ENCODE measurements around the gene IQCM. TPM values are rescaled to one million over a fixed set of nuclear protein-coding genes. Genes with fewer than 3 reads are reported as not detected.

The IQCM gene
- polyA plus RNA-seq, 1 donor (not counting 4 experiments of a cell fraction or from before 2014, with no cell fraction given), result not detected

DNA sequence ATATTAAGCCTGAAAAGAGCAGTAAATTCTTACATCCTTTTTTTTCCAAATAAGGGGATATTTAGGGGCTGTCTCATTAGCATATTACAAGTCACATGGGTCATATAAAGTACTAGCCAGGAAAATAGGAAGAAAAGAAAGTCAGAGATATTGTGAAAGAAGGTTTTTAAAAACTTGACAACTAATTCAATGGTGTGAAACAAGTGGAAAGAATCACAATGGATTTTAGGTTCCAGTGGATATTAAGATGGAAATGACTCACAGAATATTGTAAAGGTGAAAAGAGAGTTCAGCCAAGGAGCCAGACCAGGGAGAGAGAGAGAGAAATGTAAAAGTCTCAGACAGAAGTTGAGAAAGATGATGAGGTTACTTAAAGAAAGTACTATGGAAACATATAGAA is 297.2 kb downstream of the IQCM start:
- Histone ChIP-seq H3K4me2 (ENCODE audit: control insufficient read depth, extremely low read depth, insufficient read depth, low read depth, low read length) (no peak overlapping the region), H3K36me3 (ENCODE audit: control insufficient read depth in 2 of 2, extremely low read depth in 1 of 2, insufficient read depth in 2 of 2, low read length in 2 of 2) (no peaks in the 10 kb centered on the region), H3K9ac (ENCODE audit: control insufficient read depth, extremely low read depth, insufficient read depth, low read length) (no peak overlapping the region), H2AFZ (ENCODE audit: control insufficient read depth, low read length) (no peak overlapping the region), H3K9me3 (ENCODE audit: control insufficient read depth, low read depth, low read length) (no peaks in the 10 kb centered on the region), H3K4me1 (ENCODE audit: control insufficient read depth, extremely low read depth, insufficient read depth, low read length) (no peaks in the 10 kb centered on the region), H3K9me1 (ENCODE audit: control insufficient read depth, extremely low read depth, insufficient read depth, low read length) (no peaks in the 10 kb centered on the region), H3K27me3 (ENCODE audit: control insufficient read depth, extremely low read depth, insufficient read depth, low read length) (no peaks in the 10 kb centered on the region), H3K27ac (ENCODE audit: control insufficient read depth, insufficient read depth, low read length) (no peak overlapping the region), H3K4me3 (ENCODE audit: control insufficient read depth in 2 of 3, extremely low read depth in 1 of 3, insufficient read depth in 2 of 3, low read depth in 1 of 3, low read length in 3 of 3) (no peak overlapping the region), H4K20me1 (ENCODE audit: control insufficient read depth, extremely low read depth, insufficient read depth, low read length) (no peaks in the 10 kb centered on the region), H3K79me2 (ENCODE audit: control insufficient read depth, insufficient read depth, low read length) (no peaks in the 10 kb centered on the region)
- dilution Hi-C loops (cut with MboI; ENCODE audit: extremely low pct_ligation_motif_present, low sequenced_read_pairs), result no loop called here
- DNase-seq (ENCODE audit: low read depth, low spot score) (no peak), FAIRE-seq (no peak)
- TF ChIP-seq, protein P1, sequence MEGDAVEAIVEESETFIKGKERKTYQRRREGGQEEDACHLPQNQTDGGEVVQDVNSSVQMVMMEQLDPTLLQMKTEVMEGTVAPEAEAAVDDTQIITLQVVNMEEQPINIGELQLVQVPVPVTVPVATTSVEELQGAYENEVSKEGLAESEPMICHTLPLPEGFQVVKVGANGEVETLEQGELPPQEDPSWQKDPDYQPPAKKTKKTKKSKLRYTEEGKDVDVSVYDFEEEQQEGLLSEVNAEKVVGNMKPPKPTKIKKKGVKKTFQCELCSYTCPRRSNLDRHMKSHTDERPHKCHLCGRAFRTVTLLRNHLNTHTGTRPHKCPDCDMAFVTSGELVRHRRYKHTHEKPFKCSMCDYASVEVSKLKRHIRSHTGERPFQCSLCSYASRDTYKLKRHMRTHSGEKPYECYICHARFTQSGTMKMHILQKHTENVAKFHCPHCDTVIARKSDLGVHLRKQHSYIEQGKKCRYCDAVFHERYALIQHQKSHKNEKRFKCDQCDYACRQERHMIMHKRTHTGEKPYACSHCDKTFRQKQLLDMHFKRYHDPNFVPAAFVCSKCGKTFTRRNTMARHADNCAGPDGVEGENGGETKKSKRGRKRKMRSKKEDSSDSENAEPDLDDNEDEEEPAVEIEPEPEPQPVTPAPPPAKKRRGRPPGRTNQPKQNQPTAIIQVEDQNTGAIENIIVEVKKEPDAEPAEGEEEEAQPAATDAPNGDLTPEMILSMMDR (optimal IDR thresholded peaks at IDR 0.05 in 1 of 3, IDR thresholded peaks at IDR 0.05 in 1 of 3, conservative IDR thresholded peaks at IDR 0.05 in 1 of 3; ENCODE audit: extremely low read depth in 1 of 3, insufficient read depth in 2 of 3, low read length in 3 of 3), result no peak

DNA sequence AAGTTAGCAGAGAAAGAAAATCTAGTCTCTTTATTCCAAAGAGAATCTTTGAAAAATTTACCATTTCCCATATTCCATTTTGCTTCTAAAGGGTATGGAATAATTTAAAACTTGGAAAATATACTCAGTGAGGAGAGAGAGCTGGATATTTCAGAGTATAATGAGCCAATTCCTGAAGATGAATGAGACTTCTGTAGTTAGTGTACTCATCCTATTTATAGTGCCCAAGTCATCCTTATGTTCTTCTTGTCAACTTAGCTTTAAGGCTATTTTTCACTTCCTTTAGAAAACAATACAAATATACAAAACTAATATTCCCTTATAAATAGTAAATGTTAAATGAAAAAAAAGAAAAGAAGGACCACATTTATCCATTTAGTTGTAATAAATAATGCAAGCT is 302.6 kb downstream of the IQCM start:
- no peaks in the 10 kb centered on the region for H3K36me3 ChIP-seq (ENCODE audit: control insufficient read depth in 2 of 2, extremely low read depth in 1 of 2, insufficient read depth in 2 of 2, low read length in 2 of 2)
- H3K79me2 ChIP-seq (ENCODE audit: control insufficient read depth, insufficient read depth, low read length), result no peaks in the 10 kb centered on the region
- H3K9ac ChIP-seq (ENCODE audit: control insufficient read depth, extremely low read depth, insufficient read depth, low read length), result no peak overlapping the region
- no peaks in the 10 kb centered on the region for H3K27me3 ChIP-seq (ENCODE audit: control insufficient read depth, extremely low read depth, insufficient read depth, low read length)
- no peak overlapping the region for H3K27ac ChIP-seq (ENCODE audit: control insufficient read depth, insufficient read depth, low read length)
- no peak for DNase-seq (ENCODE audit: low read depth, low spot score)
- H2AFZ ChIP-seq (ENCODE audit: control insufficient read depth, low read length), result no peak overlapping the region
- no peaks in the 10 kb centered on the region for H4K20me1 ChIP-seq (ENCODE audit: control insufficient read depth, extremely low read depth, insufficient read depth, low read length)
- H3K4me1 ChIP-seq (ENCODE audit: control insufficient read depth, extremely low read depth, insufficient read depth, low read length), result no peaks in the 10 kb centered on the region
- H3K9me1 ChIP-seq (ENCODE audit: control insufficient read depth, extremely low read depth, insufficient read depth, low read length), result no peaks in the 10 kb centered on the region
- no peak overlapping the region for H3K4me2 ChIP-seq (ENCODE audit: control insufficient read depth, extremely low read depth, insufficient read depth, low read depth, low read length)
- no peak overlapping the region for H3K4me3 ChIP-seq (ENCODE audit: control insufficient read depth in 2 of 3, extremely low read depth in 1 of 3, insufficient read depth in 2 of 3, low read depth in 1 of 3, low read length in 3 of 3)
- dilution Hi-C loops (cut with MboI; ENCODE audit: extremely low pct_ligation_motif_present, low sequenced_read_pairs), result no loop called here
- H3K9me3 ChIP-seq (ENCODE audit: control insufficient read depth, low read depth, low read length), result no peaks in the 10 kb centered on the region
- no peak for TF ChIP-seq EZH2 (IDR thresholded peaks at IDR 0.05; ENCODE audit: low read length)
- TF ChIP-seq, protein P1 (optimal IDR thresholded peaks at IDR 0.05 in 1 of 3, IDR thresholded peaks at IDR 0.05 in 1 of 3, conservative IDR thresholded peaks at IDR 0.05 in 1 of 3; ENCODE audit: extremely low read depth in 1 of 3, insufficient read depth in 2 of 3, low read length in 3 of 3), result no peak
- no peak for FAIRE-seq
